ENCODE results near the gene KLF13.

- no peak for TF ChIP-seq EZH2phosphoT487 (IDR thresholded peaks at IDR 0.05; ENCODE audit: low read length)
- no peak for TF ChIP-seq CTCF (IDR thresholded peaks at IDR 0.05; ENCODE audit: low read length)
Observed at GRCh38 chr15:31382713-31383045, 56.0 kb downstream of the KLF13 start.
